ENCODE results near the gene GPR37L1.

Gene GPR37L1

GRCh38 chr1:202086579-202087350, 36.0 kb upstream of the GPR37L1 start:
- no peaks in the 10 kb centered on the region for H3K9me2 ChIP-seq (replicated peaks; ENCODE audit: insufficient read depth, low read length)
- H4K20me1 ChIP-seq (ENCODE audit: low read depth, low read length): no peaks in the 10 kb centered on the region
- H3K4me3 ChIP-seq (ENCODE audit: insufficient read depth, low read length, poor library complexity, severe bottlenecking): no peak overlapping the region
- no peak overlapping the region for H3K9ac ChIP-seq (ENCODE audit: low read length)
- no peak overlapping the region for H3K27ac ChIP-seq (ENCODE audit: low read depth, low read length)
- no peaks in the 10 kb centered on the region for H3K27me3 ChIP-seq (ENCODE audit: low read length)
- no peak overlapping the region for H2AFZ ChIP-seq (ENCODE audit: low read depth, low read length, severe bottlenecking)
- no peaks in the 10 kb centered on the region for H3K9me3 ChIP-seq (ENCODE audit: insufficient read depth, low read length)
- TF ChIP-seq CTCF (IDR thresholded peaks at IDR 0.05; ENCODE audit: insufficient read depth, low read length, poor library complexity, severe bottlenecking) (no peak), EZH2phosphoT487 (conservative IDR thresholded peaks at IDR 0.05; ENCODE audit: low read length) (no peak)
- H3F3A ChIP-seq (ENCODE audit: insufficient read depth): no peaks in the 10 kb centered on the region
- no peak overlapping the region for H3K4me2 ChIP-seq (ENCODE audit: low read depth, low read length, poor library complexity, severe bottlenecking)
- H3K79me2 ChIP-seq (ENCODE audit: insufficient read depth, low read length): no peaks in the 10 kb centered on the region
- no peaks in the 10 kb centered on the region for H3K36me3 ChIP-seq (ENCODE audit: low read length)

- Histone ChIP-seq H3K36me3 (ENCODE audit: low read length) (no peaks in the 10 kb centered on the region), H3K9ac (ENCODE audit: low read length) (no peak overlapping the region), H3K9me2 (replicated peaks; ENCODE audit: insufficient read depth, low read length) (no peaks in the 10 kb centered on the region), H2AFZ (ENCODE audit: low read depth, low read length, severe bottlenecking) (no peak overlapping the region), H3F3A (ENCODE audit: insufficient read depth) (no peaks in the 10 kb centered on the region), H3K9me3 (ENCODE audit: insufficient read depth, low read length) (no peaks in the 10 kb centered on the region), H3K4me2 (ENCODE audit: low read depth, low read length, poor library complexity, severe bottlenecking) (no peak overlapping the region), H4K20me1 (ENCODE audit: low read depth, low read length) (no peaks in the 10 kb centered on the region), H3K79me2 (ENCODE audit: insufficient read depth, low read length) (no peaks in the 10 kb centered on the region), H3K4me3 (ENCODE audit: insufficient read depth, low read length, poor library complexity, severe bottlenecking) (no peak overlapping the region), H3K27ac (ENCODE audit: low read depth, low read length) (no peak overlapping the region), H3K27me3 (ENCODE audit: low read length) (no peaks in the 10 kb centered on the region)
- no peak for TF ChIP-seq CTCF (IDR thresholded peaks at IDR 0.05; ENCODE audit: insufficient read depth, low read length, poor library complexity, severe bottlenecking)
- TF ChIP-seq EZH2phosphoT487 (conservative IDR thresholded peaks at IDR 0.05; ENCODE audit: low read length): no peak
These were observed 34.5 kb upstream of the GPR37L1 start for GRCh38 chr1:202088206-202088605.

- no peaks in the 10 kb centered on the region for H3K36me3 ChIP-seq (ENCODE audit: low read length)
- no peak overlapping the region for H3K9ac ChIP-seq (ENCODE audit: low read length)
- H3K4me3 ChIP-seq (ENCODE audit: insufficient read depth, low read length, poor library complexity, severe bottlenecking): no peak overlapping the region
- H3K27ac ChIP-seq (ENCODE audit: low read depth, low read length): no peak overlapping the region
- no peaks in the 10 kb centered on the region for H3K27me3 ChIP-seq (ENCODE audit: low read length)
- H3K79me2 ChIP-seq (ENCODE audit: insufficient read depth, low read length): no peaks in the 10 kb centered on the region
- H4K20me1 ChIP-seq (ENCODE audit: low read depth, low read length): no peaks in the 10 kb centered on the region
- no peaks in the 10 kb centered on the region for H3K9me2 ChIP-seq (replicated peaks; ENCODE audit: insufficient read depth, low read length)
- no peaks in the 10 kb centered on the region for H3F3A ChIP-seq (ENCODE audit: insufficient read depth)
- no peak overlapping the region for H2AFZ ChIP-seq (ENCODE audit: low read depth, low read length, severe bottlenecking)
- H3K4me2 ChIP-seq (ENCODE audit: low read depth, low read length, poor library complexity, severe bottlenecking): no peak overlapping the region
- no peak for TF ChIP-seq EZH2phosphoT487 (conservative IDR thresholded peaks at IDR 0.05; ENCODE audit: low read length)
- TF ChIP-seq CTCF (IDR thresholded peaks at IDR 0.05; ENCODE audit: insufficient read depth, low read length, poor library complexity, severe bottlenecking): no peak
- H3K9me3 ChIP-seq (ENCODE audit: insufficient read depth, low read length): no peaks in the 10 kb centered on the region
These were observed 31.7 kb upstream of the GPR37L1 start for GRCh38 chr1:202090994-202091393.

Measured in SU-DHL-6 (cell line).